Activated CD8-positive, alpha-beta memory T cell treated with anti-CD3 and anti-CD28 coated beads for 1 hour (primary cell): ENCODE results near the gene RAB17.

ENCODE experiments used
- DNase-seq, 2 donors: peaks; one replicate each; pipeline ENCODE4 v3.0.0-alpha.2; 2020; ENCODE audit warnings: low read depth in 1 of 2; ENCODE audit errors: extremely low read depth in 1 of 2

RAB17 gene

GRCh38 chr2:237590272-237591140 lies at the start of gene RAB17:
RAB17 (minus strand) TSS chr2:237590734; CDS start chr2:237586154, 4,580 bp downstream.
- no peak for DNase-seq

- no peak for DNase-seq
Observed at GRCh38 chr2:237639836-237640220, 49.3 kb upstream of the RAB17 start.

GRCh38 chr2:237639052-237639835 lies 48.7 kb upstream of the RAB17 start:
- no peak for DNase-seq

GRCh38 chr2:237638176-237638575 lies 47.6 kb upstream of the RAB17 start:
- no peak for DNase-seq

- no peak for DNase-seq
Observed at GRCh38 chr2:237637429-237638135, 47.0 kb upstream of the RAB17 start.

- no peak for DNase-seq
Observed at GRCh38 chr2:237636578-237636977, 46.0 kb upstream of the RAB17 start.

GRCh38 chr2:237633061-237633561 lies 42.6 kb upstream of the RAB17 start:
- DNase-seq = no peak

- DNase-seq = no peak
Observed at GRCh38 chr2:237631801-237632585, 41.5 kb upstream of the RAB17 start.

GRCh38 chr2:237631007-237631785 lies 40.7 kb upstream of the RAB17 start:
- no peak for DNase-seq

GRCh38 chr2:237630216-237631000 lies 39.9 kb upstream of the RAB17 start:
- no peak for DNase-seq

- DNase-seq = no peak
Observed at GRCh38 chr2:237629739-237630138, 39.2 kb upstream of the RAB17 start.

GRCh38 chr2:237629188-237629534 lies 38.6 kb upstream of the RAB17 start:
- DNase-seq = no peak

GRCh38 chr2:237628247-237629187 lies 38.0 kb upstream of the RAB17 start:
- no peak for DNase-seq

- no peak for DNase-seq
Observed at GRCh38 chr2:237627441-237628246, 37.1 kb upstream of the RAB17 start, which contains the start of gene LRRFIP1. LRRFIP1 (plus strand) TSS chr2:237627587; CDS start chr2:237627645, 58 bp downstream.

- DNase-seq = no peak
Observed at GRCh38 chr2:237626813-237627440, 36.4 kb upstream of the RAB17 start.

GRCh38 chr2:237625777-237626176 lies 35.2 kb upstream of the RAB17 start:
- no peak for DNase-seq
